K562 (cell line): Measurements from ENCODE around the gene ZNF554. TPM values are rescaled to one million over a fixed set of nuclear protein-coding genes. Genes with fewer than 3 reads are reported as not detected.

ENCODE experiments used
- ATAC-seq: fragments of 200-7000 bp; cut with Tn5 transposase; 3 replicates; pipeline ENCODE4 v1.9.1; 2020; ENCODE audit warnings: moderate library complexity
- BruUV-seq: library from RNA; stranded (reverse); fragments of 400-500 nt; replicated peaks from 2 replicates; lab custom pipeline; 2021; lab: Mats Ljungman, UMichigan
- CTCF ChIA-PET: fragments of 300-600 bp; formaldehyde crosslinking; extraction: SDS; loops from one replicate; lab custom pipeline; 2021; ENCODE audit warnings: low intra/inter-chr PET ratio; lab: Yijun Ruan, JAX
- POLR2A ChIA-PET: fragments of 300-600, 350-650 bp; sonication (Branson Sonifier 250); formaldehyde crosslinking; extraction: SDS; loops from one replicate; lab custom pipeline; 2021; ENCODE audit warnings: antibody characterized with exemption, inconsistent platforms; lab: Yijun Ruan, JAX
- DNase-seq, 4 experiments: peaks; one replicate each; pipeline versions ENCODE4 v3.0.0 to v3.0.0-alpha.2; 2011 to 2018; ENCODE audit warnings: low spot score in 3 of 4, mixed read lengths in 3 of 4; ENCODE audit errors: extremely low read depth in 1 of 4
- FAIRE-seq: peaks from 2 replicates; lab custom pipeline; 2011; peaks lifted over from hg19 to GRCh38; lab: Jason Lieb, UNC
- H2AFZ ChIP-seq: 2 replicates; pipeline ENCODE4 v1.6.0; 2011; ENCODE audit warnings: low read depth, low read length, control low read depth, inconsistent platforms
- H3K27ac ChIP-seq: fragments of 200-600 bp; 3 replicates; pipeline ENCODE4 v1.8.0; 2011; ENCODE audit warnings: low read depth, mild to moderate bottlenecking, control low read depth, inconsistent platforms, low read length, moderate library complexity, mixed read lengths; ENCODE audit errors: extremely low read depth
- H3K27me3 ChIP-seq, 2 experiments: fragments of 300-600 bp in 1 of 2; 2 replicates in 1 of 2; 3 replicates in 1 of 2; pipeline versions ENCODE4 v1.6.0 to v1.8.0; 2011; ENCODE audit warnings: inconsistent platforms in 2 of 2, low read length in 2 of 2, mild to moderate bottlenecking in 1 of 2, mixed read lengths in 1 of 2, moderate library complexity in 1 of 2; ENCODE audit not compliant: control insufficient read depth in 2 of 2, insufficient read depth in 2 of 2
- H3K36me3 ChIP-seq: fragments of 300-600 bp; 3 replicates; pipeline ENCODE4 v1.8.0; 2011; ENCODE audit warnings: mild to moderate bottlenecking, low read length, inconsistent platforms; ENCODE audit not compliant: control insufficient read depth, insufficient read depth
- H3K4me1 ChIP-seq, 2 experiments: fragments of 200-600 bp in 1 of 2; replicated peaks in 1 of 2; 2 replicates in 1 of 2; 3 replicates in 1 of 2; pipeline versions ENCODE4 v1.5.1 to v1.8.0; 2011; ENCODE audit warnings: inconsistent platforms in 2 of 2, low read length in 2 of 2, mild to moderate bottlenecking in 1 of 2, mixed read lengths in 1 of 2, moderate library complexity in 1 of 2; ENCODE audit not compliant: control insufficient read depth in 2 of 2, insufficient read depth in 2 of 2
- H3K4me2 ChIP-seq: 2 replicates; pipeline ENCODE4 v1.6.1; 2011; ENCODE audit warnings: low read length, control low read depth, inconsistent platforms, mixed read lengths; ENCODE audit not compliant: insufficient read depth
- H3K4me3 ChIP-seq: fragments of 200-600 bp; sonication (generic), shearing (Covaris generic); 2 replicates; pipeline ENCODE4 v1.5.1; 2016; ENCODE audit warnings: control low read depth, inconsistent platforms
- H3K79me2 ChIP-seq: fragments of 200-600 bp; 3 replicates; pipeline ENCODE4 v1.8.0; 2011; ENCODE audit warnings: low read length, inconsistent platforms; ENCODE audit not compliant: control insufficient read depth, insufficient read depth
- H3K9ac ChIP-seq, 2 experiments: 2 replicates each; pipeline versions ENCODE4 v1.6.0 to v1.6.1; 2011; ENCODE audit warnings: low read depth in 2 of 2, low read length in 2 of 2, control low read depth in 1 of 2, inconsistent platforms in 1 of 2, mild to moderate bottlenecking in 1 of 2, mixed read lengths in 1 of 2; ENCODE audit not compliant: insufficient read depth in 1 of 2
- H3K9me1 ChIP-seq: one replicate; pipeline ENCODE4 v1.6.0; 2011; ENCODE audit warnings: inconsistent platforms, mild to moderate bottlenecking, low read length, moderate library complexity; ENCODE audit not compliant: control insufficient read depth, insufficient read depth
- H3K9me3 ChIP-seq: replicated peaks from 2 replicates; pipeline ENCODE4 v1.5.1; 2011; ENCODE audit warnings: low read depth, low read length, inconsistent platforms; ENCODE audit not compliant: control insufficient read depth, insufficient read depth
- H4K20me1 ChIP-seq: replicated peaks from 2 replicates; pipeline ENCODE4 v1.6.1; 2011; ENCODE audit warnings: low read length, inconsistent platforms, mixed read lengths; ENCODE audit not compliant: control insufficient read depth, insufficient read depth
- POLR2G ChIP-seq: fragments of 200-400 bp; formaldehyde crosslinking; IDR thresholded peaks from 2 replicates; pipeline ENCODE4 v1.6.1; 2017; ENCODE audit warnings: low read depth, mild to moderate bottlenecking, antibody characterized with exemption, low read length, moderate library complexity
- ZNF408 ChIP-seq: fragments of 250-450 bp; sonication (Bioruptor Pico); IDR thresholded peaks from 2 replicates; pipeline ENCODE4 v1.4.0; 2020; ENCODE audit warnings: low read depth, mild to moderate bottlenecking, moderate library complexity
- WGBS: fragments of 100-300 bp; shearing (Covaris generic); methylation state at CpG from one replicate; pipeline ENCODE4 v1.1.6; 2016; ENCODE audit warnings: low coverage, mixed read lengths; ENCODE audit not compliant: insufficient coverage; ENCODE audit errors: missing lambda C conversion rate; 5-methylcytosine and 5-hydroxymethylcytosine counted together
- in situ Hi-C: fragments of 300-500 bp; cut with MboI; formaldehyde crosslinking; loops from 4 replicates; pipeline ENCODE4 v1.15.0; 2018; ENCODE audit warnings: inconsistent platforms, mixed read lengths
- intact Hi-C: fragments of 100-400 bp; cut with micrococcal nuclease; formaldehyde crosslinking; loops from 2 replicates; pipeline ENCODE4 v1.14.2; 2022
- polyA plus RNA-seq, 8 experiments: library from polyadenylated mRNA; depleted of rRNA in 4 of 8; stranded (reverse) in 5 of 8; unstranded in 3 of 8; fragments of >200 nt; fragmentation: Nextera tagmentation in 2 of 8; fragmentation: Illumina TruSeq in 1 of 8; extraction: Ambion mirVana in 2 of 8; extraction: Trizol in 1 of 8; gene quantifications; 2 replicates each; pipeline versions ENCODE4 v1.2.1 to v1.2.3, GENCODE V29; 2011 to 2014; ENCODE audit warnings: inconsistent platforms in 1 of 8, missing spikeins in 1 of 8
- total RNA-seq, 7 experiments: library from RNA; depleted of rRNA in 6 of 7; stranded (reverse); fragments of >200 nt in 6 of 7; fragmentation: Illumina TruSeq in 2 of 7; extraction: Trizol in 2 of 7; gene quantifications; 2 replicates each; pipeline versions ENCODE4 v1.2.1 to v1.2.3, GENCODE V29; 2011 to 2021; ENCODE audit warnings: low replicate concordance in 1 of 7
- TF ChIP-seq, protein P1 (sequence below): fragments of 150-350 bp; IDR thresholded peaks from 2 replicates; pipeline ENCODE4 v1.6.1; 2014; ENCODE audit warnings: low read depth, mild to moderate bottlenecking, low read length, borderline replicate concordance
- TF ChIP-seq, protein P2 (sequence below): sonication (generic); formaldehyde crosslinking; IDR thresholded peaks from 2 replicates; pipeline ENCODE4 v1.8.0; 2022; ENCODE audit warnings: missing genetic modification reagents, mild to moderate bottlenecking, borderline replicate concordance
- TF ChIP-seq, protein P3 (sequence below): IDR thresholded peaks from 3 replicates; pipeline ENCODE4 v1.6.1; 2011; ENCODE audit warnings: borderline replicate concordance, mild to moderate bottlenecking, moderate library complexity; ENCODE audit not compliant: insufficient read length; ENCODE audit errors: extremely low read depth

The ZNF554 gene
- total and polyA plus RNA-seq, 9 of the 15 experiments (the other 6 are each of a cell fraction or from before 2014, with no cell fraction given): 0.07 to 1.8 (median 1.1) TPM

DNA sequence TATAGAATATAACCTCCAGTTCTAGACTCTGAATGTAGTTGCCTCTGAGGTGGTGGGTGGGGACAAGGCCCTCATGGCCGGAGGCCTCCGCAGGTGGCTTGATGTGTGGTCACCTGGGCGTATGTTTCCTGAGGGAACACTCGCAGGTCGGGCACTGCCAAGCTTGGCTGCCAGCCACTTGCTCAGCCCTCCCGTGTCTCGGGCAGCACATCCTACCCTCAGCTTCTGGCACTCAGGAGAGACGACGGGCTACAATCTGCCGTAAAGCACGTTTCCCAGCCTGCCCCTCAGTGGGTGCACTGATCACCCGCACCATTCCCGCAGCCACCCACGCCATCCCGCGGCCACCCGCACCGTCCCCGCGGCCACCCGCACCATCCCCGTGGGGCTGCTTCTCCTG is 19.2 kb upstream of the ZNF554 start:
- H2AFZ ChIP-seq: no peak overlapping the region
- FAIRE-seq: no peak
- H3K9me1 ChIP-seq: peaks cover 2% of the 10 kb centered on the region
- H3K79me2 ChIP-seq: no peaks in the 10 kb centered on the region
- no peak overlapping the region for H3K27ac ChIP-seq
- H3K9ac ChIP-seq: no peak overlapping the region
- in situ Hi-C loops: no loop called here
- no peaks in the 10 kb centered on the region for H4K20me1 ChIP-seq
- TF ChIP-seq, protein P1, sequence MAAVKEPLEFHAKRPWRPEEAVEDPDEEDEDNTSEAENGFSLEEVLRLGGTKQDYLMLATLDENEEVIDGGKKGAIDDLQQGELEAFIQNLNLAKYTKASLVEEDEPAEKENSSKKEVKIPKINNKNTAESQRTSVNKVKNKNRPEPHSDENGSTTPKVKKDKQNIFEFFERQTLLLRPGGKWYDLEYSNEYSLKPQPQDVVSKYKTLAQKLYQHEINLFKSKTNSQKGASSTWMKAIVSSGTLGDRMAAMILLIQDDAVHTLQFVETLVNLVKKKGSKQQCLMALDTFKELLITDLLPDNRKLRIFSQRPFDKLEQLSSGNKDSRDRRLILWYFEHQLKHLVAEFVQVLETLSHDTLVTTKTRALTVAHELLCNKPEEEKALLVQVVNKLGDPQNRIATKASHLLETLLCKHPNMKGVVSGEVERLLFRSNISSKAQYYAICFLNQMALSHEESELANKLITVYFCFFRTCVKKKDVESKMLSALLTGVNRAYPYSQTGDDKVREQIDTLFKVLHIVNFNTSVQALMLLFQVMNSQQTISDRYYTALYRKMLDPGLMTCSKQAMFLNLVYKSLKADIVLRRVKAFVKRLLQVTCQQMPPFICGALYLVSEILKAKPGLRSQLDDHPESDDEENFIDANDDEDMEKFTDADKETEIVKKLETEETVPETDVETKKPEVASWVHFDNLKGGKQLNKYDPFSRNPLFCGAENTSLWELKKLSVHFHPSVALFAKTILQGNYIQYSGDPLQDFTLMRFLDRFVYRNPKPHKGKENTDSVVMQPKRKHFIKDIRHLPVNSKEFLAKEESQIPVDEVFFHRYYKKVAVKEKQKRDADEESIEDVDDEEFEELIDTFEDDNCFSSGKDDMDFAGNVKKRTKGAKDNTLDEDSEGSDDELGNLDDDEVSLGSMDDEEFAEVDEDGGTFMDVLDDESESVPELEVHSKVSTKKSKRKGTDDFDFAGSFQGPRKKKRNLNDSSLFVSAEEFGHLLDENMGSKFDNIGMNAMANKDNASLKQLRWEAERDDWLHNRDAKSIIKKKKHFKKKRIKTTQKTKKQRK: no peak
- no peak for TF ChIP-seq ZNF408 (CRISPR knock-in tag)
- TF ChIP-seq, protein P2, sequence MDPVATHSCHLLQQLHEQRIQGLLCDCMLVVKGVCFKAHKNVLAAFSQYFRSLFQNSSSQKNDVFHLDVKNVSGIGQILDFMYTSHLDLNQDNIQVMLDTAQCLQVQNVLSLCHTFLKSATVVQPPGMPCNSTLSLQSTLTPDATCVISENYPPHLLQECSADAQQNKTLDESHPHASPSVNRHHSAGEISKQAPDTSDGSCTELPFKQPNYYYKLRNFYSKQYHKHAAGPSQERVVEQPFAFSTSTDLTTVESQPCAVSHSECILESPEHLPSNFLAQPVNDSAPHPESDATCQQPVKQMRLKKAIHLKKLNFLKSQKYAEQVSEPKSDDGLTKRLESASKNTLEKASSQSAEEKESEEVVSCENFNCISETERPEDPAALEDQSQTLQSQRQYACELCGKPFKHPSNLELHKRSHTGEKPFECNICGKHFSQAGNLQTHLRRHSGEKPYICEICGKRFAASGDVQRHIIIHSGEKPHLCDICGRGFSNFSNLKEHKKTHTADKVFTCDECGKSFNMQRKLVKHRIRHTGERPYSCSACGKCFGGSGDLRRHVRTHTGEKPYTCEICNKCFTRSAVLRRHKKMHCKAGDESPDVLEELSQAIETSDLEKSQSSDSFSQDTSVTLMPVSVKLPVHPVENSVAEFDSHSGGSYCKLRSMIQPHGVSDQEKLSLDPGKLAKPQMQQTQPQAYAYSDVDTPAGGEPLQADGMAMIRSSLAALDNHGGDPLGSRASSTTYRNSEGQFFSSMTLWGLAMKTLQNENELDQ (CRISPR knock-in tag): no peak
- TF ChIP-seq, protein P3, sequence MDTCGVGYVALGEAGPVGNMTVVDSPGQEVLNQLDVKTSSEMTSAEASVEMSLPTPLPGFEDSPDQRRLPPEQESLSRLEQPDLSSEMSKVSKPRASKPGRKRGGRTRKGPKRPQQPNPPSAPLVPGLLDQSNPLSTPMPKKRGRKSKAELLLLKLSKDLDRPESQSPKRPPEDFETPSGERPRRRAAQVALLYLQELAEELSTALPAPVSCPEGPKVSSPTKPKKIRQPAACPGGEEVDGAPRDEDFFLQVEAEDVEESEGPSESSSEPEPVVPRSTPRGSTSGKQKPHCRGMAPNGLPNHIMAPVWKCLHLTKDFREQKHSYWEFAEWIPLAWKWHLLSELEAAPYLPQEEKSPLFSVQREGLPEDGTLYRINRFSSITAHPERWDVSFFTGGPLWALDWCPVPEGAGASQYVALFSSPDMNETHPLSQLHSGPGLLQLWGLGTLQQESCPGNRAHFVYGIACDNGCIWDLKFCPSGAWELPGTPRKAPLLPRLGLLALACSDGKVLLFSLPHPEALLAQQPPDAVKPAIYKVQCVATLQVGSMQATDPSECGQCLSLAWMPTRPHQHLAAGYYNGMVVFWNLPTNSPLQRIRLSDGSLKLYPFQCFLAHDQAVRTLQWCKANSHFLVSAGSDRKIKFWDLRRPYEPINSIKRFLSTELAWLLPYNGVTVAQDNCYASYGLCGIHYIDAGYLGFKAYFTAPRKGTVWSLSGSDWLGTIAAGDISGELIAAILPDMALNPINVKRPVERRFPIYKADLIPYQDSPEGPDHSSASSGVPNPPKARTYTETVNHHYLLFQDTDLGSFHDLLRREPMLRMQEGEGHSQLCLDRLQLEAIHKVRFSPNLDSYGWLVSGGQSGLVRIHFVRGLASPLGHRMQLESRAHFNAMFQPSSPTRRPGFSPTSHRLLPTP: no peak
- TF ChIP-seq POLR2G: 0 out of 2 replicates have a peak, but pooled peaks have one; percentile 18
- no peak for DNase-seq
- POLR2A ChIA-PET: interaction anchor here (0.7 to 2.3 kb wide), 3 partner anchors 10 to 13 kb away, joined by 3 to 12 read pairs (median 3); no protein-coding TSS in a partner anchor
- no peaks in the 10 kb centered on the region for H3K27me3 ChIP-seq
- no peak for ATAC-seq
- no TSS peak for BruUV-seq
- peaks cover 0 to 22% of the 10 kb centered on the region in 2 experiments; a peak in 2 of 5 replicates for H3K4me1 ChIP-seq
- H3K36me3 ChIP-seq: peaks cover 95% of the 10 kb centered on the region; the same call in 2 of the 3 replicates
- 95% methylated on average over 20 of the region's 22 CpGs for WGBS
- no peaks in the 10 kb centered on the region for H3K9me3 ChIP-seq
- H3K4me3 ChIP-seq: no peak overlapping the region
- no peak overlapping the region for H3K4me2 ChIP-seq
- CTCF ChIA-PET: no interaction called here
- intact Hi-C loops: no loop called here
